ENCODE results near the gene LDB1. TPM values are rescaled to one million over a fixed set of nuclear protein-coding genes. Genes with fewer than 3 reads are reported as not detected.

LDB1 gene
- total RNA-seq, 3 donors from 2014 or later, result 32.3 to 92.2 (median 37.2) TPM

DNA sequence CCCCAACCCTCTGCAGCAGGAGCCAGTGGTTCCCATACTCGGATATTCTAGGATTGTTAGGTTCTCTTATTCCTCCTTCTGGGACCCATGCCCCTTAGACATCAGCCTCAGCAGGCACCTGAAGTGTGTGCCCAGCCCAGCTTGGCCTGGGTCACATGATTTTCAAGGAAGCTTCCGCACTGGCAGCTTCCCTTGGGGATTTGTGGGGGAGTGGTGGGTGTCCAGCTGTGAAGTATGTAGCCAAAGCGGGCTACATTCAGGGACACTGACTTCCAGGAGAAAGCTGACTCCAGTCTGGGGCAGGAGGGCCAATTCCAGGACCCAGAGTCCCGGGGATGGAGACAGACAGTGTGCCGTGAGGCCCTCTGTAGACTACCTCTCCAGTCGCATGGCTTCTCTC is 1.3 kb downstream of the LDB1 start:
- ATAC-seq (no peak), DNase-seq (peak; percentile 55 to 73 (median 58))
- Histone ChIP-seq H3K9me3 (no peaks in the 10 kb centered on the region), H3K4me1 (ENCODE audit: low read depth) (peaks cover 33% of the 10 kb centered on the region), H3K36me3 (ENCODE audit: low read depth) (no peaks in the 10 kb centered on the region), H3K4me3 (no peak overlapping the region)
- TF ChIP-seq, protein P1, sequence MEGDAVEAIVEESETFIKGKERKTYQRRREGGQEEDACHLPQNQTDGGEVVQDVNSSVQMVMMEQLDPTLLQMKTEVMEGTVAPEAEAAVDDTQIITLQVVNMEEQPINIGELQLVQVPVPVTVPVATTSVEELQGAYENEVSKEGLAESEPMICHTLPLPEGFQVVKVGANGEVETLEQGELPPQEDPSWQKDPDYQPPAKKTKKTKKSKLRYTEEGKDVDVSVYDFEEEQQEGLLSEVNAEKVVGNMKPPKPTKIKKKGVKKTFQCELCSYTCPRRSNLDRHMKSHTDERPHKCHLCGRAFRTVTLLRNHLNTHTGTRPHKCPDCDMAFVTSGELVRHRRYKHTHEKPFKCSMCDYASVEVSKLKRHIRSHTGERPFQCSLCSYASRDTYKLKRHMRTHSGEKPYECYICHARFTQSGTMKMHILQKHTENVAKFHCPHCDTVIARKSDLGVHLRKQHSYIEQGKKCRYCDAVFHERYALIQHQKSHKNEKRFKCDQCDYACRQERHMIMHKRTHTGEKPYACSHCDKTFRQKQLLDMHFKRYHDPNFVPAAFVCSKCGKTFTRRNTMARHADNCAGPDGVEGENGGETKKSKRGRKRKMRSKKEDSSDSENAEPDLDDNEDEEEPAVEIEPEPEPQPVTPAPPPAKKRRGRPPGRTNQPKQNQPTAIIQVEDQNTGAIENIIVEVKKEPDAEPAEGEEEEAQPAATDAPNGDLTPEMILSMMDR (IDR thresholded peaks at IDR 0.05), result no peak
- intact Hi-C loops (cut with DNase I, micrococcal nuclease), result no loop called here

DNA sequence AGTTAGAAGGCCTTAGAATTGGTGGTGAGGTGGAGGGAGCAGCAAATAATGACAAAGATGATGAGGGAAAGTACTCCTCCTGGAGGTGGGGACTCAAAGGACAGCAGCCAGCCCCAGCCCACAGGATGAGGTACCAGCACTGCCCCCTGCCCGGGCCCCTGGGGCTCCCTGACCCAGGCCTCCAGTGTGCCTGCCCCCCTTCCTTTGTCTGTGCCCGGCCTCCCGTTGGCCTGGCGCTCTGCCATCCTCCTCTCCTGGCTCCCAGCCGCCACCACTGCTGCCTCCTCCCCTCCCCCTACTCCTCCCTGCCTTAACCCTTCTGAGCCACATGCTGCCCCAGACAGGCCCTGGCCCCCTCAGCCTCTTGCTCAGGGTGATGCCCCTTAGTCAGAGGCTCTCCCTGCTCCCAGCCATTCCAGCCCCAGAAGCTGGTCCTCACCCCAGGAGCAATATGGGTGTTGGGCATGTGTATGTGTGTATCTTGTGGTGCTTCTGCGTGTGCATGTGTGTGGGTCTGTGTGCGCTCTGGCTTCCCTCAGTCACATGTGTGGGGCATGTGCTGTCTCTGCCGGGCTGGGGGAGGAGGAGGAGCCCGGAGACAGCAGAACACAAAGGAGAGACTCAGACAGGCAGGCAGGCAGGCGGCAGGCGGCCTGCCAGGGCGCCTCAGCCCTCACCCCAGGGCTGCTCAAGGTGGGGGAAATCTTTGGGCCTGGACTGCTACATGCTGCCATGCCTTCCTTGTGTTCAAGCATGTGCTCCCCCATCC is 2.6 kb downstream of the LDB1 start:
- no peaks in the 10 kb centered on the region for H3K9me3 ChIP-seq
- peaks cover 44% of the 10 kb centered on the region for H3K4me1 ChIP-seq (ENCODE audit: low read depth)
- ATAC-seq (peak; percentile 0), DNase-seq (peak; percentile 81 to 84 (median 84))
- no peaks in the 10 kb centered on the region for H3K36me3 ChIP-seq (ENCODE audit: low read depth)
- TF ChIP-seq, protein P1 (IDR thresholded peaks at IDR 0.05), result no peak
- no peak overlapping the region for H3K4me3 ChIP-seq
- intact Hi-C loops (cut with DNase I, micrococcal nuclease), result no loop called here

DNA sequence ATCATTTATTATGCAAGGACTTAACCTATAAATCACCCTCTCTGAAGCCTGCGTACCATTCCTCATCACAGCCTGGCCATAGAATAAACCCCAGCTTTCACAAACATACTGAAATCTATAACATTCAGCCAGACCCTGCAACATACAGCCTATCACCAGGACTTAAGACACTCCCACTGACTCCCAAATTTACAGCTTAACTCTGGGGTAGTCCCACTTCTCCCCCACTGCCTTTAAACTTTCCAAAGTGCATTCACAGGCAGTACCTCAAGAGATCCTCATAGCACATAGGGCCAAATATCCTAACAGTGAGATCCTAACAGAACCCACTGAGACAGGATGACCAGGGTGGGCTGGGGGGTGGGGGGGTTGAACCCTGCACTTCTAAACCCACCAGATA is 3.5 kb downstream of the LDB1 start:
- ATAC-seq (no peak), DNase-seq (no peak)
- H3K36me3 ChIP-seq (ENCODE audit: low read depth), result no peaks in the 10 kb centered on the region
- no peak overlapping the region for H3K4me3 ChIP-seq
- intact Hi-C loops (cut with DNase I, micrococcal nuclease), result no loop called here
- TF ChIP-seq, protein P1 (IDR thresholded peaks at IDR 0.05), result no peak
- H3K9me3 ChIP-seq, result no peaks in the 10 kb centered on the region
- H3K4me1 ChIP-seq (ENCODE audit: low read depth), result peaks cover 44% of the 10 kb centered on the region

DNA sequence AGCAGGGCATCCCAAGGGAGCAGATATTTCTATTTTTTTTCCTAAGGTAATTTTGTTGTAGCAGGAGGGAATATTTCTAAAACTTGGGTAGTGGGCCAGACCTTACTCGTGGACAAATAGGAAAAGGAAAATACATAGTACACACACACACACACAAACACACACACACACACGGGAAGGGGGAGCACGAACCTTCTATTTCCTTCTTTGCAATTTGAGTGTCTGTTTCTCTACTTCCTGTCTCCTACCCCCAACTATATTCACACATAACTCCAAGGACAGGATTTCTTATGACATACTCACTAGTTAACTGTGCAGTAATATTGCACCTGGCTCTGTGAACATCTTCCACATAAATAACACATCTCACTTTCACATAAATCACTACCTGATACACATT is 4.4 kb downstream of the LDB1 start:
- Histone ChIP-seq H3K4me1 (ENCODE audit: low read depth) (peaks cover 44% of the 10 kb centered on the region), H3K4me3 (no peak overlapping the region), H3K36me3 (ENCODE audit: low read depth) (no peaks in the 10 kb centered on the region), H3K9me3 (no peaks in the 10 kb centered on the region)
- ATAC-seq (no peak), DNase-seq (no peak)
- TF ChIP-seq, protein P1 (IDR thresholded peaks at IDR 0.05), result no peak
- intact Hi-C loops (cut with DNase I, micrococcal nuclease), result no loop called here

DNA sequence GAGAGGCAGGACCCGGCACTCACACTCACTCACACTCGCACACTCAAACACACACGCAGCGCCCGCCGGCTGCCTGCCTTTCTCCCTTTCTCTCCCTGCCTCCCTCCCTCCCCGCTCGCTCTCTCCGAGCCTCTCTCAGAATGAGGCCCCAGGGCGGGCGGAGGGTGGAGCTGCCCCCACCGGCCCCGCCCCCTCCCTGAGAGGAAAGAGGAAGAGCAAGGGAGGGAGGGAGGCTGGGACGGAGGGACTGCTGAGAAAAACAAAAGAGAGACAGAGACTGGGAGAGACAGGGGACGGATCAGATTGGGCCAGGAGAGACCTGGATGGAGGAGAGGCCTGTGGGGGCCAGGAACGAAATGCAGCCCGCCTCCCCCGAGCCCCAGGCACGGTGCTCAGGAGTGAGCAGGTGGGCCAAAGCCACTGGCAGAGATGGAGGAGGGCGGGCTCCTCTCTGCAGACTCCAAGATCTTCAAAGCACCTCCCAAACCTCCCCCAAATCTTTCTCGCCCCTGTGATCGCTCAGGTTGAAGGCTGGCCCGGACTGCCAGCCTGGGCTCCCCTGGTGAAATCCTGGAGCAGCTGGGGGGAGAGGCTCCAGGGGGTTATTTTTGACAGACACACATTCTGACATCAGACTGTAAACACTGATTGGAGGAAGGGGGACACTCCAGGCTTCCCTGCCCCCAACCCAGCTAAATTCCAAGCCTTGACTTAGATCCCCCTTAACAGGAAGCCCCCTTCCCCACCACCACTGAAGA is 5.1 kb downstream of the LDB1 start:
- ATAC-seq (peak; percentile 90), DNase-seq (peak; percentile 93 to 94 (median 93))
- intact Hi-C loops (cut with DNase I, micrococcal nuclease), result no loop called here
- Histone ChIP-seq H3K9me3 (no peaks in the 10 kb centered on the region), H3K36me3 (ENCODE audit: low read depth) (peaks cover 6% of the 10 kb centered on the region), H3K4me3 (peak overlapping the region; percentile 34), H3K4me1 (ENCODE audit: low read depth) (peaks cover 44% of the 10 kb centered on the region)
- TF ChIP-seq, protein P1 (IDR thresholded peaks at IDR 0.05), result no peak

Data from mucosa of descending colon (tissue), 3 donors.